NCI-H2196 (cell line): Measurements from ENCODE around the gene ZC3H13.
A peak's percentile ranks its signal among the peaks of the same experiment; 100 is the strongest.

ENCODE experiments used
- DNase-seq: peaks from one replicate; lab custom pipeline; 2025; ENCODE audit not compliant: unreplicated experiment; lab: John Stamatoyannopoulos, UW

ZC3H13 gene, protein sequence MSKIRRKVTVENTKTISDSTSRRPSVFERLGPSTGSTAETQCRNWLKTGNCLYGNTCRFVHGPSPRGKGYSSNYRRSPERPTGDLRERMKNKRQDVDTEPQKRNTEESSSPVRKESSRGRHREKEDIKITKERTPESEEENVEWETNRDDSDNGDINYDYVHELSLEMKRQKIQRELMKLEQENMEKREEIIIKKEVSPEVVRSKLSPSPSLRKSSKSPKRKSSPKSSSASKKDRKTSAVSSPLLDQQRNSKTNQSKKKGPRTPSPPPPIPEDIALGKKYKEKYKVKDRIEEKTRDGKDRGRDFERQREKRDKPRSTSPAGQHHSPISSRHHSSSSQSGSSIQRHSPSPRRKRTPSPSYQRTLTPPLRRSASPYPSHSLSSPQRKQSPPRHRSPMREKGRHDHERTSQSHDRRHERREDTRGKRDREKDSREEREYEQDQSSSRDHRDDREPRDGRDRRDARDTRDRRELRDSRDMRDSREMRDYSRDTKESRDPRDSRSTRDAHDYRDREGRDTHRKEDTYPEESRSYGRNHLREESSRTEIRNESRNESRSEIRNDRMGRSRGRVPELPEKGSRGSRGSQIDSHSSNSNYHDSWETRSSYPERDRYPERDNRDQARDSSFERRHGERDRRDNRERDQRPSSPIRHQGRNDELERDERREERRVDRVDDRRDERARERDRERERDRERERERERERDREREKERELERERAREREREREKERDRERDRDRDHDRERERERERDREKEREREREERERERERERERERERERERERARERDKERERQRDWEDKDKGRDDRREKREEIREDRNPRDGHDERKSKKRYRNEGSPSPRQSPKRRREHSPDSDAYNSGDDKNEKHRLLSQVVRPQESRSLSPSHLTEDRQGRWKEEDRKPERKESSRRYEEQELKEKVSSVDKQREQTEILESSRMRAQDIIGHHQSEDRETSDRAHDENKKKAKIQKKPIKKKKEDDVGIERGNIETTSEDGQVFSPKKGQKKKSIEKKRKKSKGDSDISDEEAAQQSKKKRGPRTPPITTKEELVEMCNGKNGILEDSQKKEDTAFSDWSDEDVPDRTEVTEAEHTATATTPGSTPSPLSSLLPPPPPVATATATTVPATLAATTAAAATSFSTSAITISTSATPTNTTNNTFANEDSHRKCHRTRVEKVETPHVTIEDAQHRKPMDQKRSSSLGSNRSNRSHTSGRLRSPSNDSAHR (N-terminal part only)

DNA sequence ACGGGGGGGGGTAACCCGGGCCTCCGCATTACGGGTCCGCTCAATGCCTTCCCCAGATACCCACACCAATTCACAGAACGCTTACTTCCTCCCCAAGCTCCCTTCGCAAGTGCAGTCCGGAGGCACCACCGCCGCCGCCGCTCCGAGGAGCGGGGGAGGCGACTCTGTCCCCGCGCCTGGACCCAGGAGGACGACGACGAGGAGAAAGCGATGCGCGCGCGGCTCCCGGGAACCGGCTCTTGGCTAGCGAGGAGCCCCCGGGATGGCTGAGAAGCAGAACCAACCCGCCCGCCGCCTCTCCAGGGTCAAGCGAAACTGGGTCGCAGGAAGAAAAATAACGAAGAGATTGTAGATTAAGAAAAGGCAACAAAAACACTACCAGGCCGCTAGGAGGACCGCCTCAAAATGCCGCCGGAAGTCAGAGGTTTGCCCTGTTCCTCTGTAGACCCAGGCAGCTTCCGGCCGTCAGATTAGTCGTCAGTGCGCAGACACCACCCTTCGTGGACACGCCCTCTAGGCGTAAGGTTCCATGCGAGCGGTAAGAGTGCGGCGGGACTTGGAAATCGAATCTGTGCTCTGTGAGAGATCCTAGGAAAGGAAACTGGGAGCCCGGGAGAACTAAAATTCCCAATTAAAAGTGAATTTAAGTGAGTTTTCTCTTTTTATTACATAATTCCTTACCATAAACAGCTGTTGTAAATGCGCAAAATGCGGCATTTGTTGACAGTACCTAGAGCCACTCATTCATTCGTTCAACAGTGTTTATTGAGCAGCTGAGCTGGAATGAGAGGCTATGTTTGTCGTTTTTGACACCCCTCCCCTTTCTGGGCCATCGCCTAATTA is at the start of gene ZC3H13:
Gene ZC3H13, minus strand, starts transcription at position 428 of the 843 bp plus-strand sequence. CDS start 7,239 bp downstream, outside the sequence.
- DNase-seq = peak; percentile 77

GRCh38 chr13:46102255-46102605 is 49.7 kb upstream of the ZC3H13 start:
- no peak for DNase-seq

DNA sequence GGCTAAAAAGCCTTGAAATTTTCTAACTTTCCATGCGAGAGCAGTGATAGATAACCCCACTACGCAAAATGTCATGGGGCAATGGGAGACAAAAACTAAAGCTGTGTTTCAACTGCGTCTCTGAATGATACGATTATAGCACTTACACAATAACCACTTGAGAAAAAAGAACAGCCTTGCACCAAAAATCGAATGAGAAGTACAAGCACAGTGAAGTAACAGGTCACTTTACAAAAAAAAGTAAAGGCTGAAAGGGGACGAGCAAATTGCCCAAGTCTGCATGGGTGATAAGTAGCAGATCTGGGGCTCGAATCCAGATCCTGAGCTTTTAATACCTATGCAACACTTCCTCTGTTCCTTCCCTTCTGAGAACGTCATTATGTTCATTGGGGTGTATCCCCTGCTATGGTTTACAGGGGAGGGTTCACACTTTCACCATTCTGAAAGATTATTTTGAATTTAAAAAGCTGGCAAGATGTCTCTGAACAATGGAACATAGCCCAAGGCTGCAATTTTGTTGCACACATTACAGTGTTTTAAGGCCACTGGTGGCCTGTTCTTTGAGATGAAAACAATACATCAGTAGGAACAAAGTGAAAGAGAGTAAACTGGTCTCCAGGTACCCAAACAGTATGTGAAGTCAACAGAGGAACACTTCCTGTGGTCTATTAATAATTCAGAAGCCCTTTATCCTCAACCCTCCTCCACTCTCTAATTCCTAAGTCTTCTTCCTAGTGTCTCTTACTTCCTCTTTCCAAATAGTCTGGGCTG is 49.1 kb upstream of the ZC3H13 start:
- DNase-seq = no peak

DNA sequence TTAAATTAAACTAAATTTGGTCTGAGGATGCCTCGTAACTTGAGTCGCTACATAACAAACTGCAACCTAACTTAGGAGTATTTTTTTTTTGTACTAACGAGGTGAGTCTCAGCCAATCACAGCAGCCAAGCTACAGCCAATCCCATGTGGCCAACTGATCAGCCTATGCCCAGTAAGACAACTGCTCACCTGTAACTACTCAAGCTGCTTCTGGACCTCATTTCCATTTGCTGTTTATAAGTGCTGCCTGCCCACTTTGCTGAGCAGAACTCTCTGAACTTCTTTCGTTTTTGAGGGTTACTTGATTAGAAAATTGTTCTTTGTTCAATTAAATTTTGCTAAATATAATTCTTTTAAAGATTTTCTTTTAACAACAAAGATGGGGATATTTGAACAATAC is 48.5 kb upstream of the ZC3H13 start:
- DNase-seq = no peak

DNA sequence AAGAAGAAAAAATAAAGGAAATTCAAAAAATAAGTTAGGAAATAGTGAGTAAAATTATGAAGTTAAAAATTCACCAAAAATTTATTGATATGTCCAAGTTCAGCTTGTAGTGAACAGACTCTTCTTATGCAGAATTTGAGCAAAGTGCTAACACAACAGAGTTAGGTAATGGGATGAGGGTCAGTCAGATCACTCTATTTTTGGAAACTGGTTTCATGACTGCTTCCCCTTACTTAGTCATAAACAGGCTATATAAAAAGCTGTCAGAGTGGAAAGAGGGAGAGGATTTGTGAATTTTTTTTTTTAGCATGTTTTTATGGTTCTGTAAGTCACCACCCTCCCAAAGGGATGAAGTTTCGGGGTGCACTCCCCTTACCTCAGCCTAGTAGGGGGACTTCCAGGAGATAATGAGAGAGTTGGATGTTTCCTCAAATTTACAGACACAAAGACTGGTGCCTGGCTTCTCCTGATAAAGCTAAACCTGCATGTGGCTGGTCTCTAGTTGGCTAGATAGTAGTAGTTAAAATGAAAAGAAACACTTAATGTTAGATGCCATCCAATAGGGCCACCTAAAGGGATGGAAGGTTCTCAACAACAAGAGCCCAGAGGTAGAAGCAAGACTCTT is 47.8 kb upstream of the ZC3H13 start:
- no peak for DNase-seq

DNA sequence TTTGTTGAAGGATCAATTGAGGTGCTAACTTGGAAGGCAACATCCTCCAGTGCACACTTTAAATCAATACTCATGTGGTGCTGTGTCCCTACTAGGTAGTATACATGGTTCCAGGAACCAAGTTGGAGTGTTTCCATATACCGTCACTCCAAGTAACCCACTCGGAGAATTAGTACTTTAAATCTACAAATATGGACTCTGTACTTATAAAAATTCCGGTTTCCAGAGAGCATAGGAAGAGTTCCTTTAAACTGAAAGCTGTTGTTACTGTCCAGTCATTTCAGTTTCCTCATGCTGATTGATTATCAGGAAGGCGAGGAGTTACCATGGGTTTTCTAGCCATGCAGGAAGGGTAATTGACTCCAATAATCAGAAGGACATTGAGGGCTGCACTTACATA is 45.1 kb upstream of the ZC3H13 start:
- DNase-seq = no peak

GRCh38 chr13:46097015-46097414 is 44.5 kb upstream of the ZC3H13 start:
- DNase-seq = peak; percentile 8

DNA sequence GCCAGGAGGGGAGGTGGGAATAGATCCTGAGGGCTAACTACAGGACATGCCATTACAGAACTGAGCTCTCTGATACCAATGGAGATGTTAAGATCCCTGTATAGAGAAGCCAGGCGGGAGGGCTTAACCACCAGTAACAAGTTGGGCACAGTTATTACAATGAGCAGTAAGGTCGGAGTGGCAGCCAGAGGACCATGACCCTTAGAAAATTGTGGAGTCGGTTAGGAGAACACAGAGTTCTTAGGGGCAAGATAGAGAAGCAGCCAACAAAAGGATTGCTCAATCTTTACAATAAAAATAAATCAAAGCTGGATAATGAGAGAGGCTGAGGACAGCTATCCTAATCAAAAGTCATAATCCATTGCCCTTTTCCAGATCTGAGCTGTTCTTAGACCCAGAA is 41.9 kb upstream of the ZC3H13 start:
- DNase-seq = no peak

GRCh38 chr13:46088821-46089562 is 36.4 kb upstream of the ZC3H13 start:
- no peak for DNase-seq

DNA sequence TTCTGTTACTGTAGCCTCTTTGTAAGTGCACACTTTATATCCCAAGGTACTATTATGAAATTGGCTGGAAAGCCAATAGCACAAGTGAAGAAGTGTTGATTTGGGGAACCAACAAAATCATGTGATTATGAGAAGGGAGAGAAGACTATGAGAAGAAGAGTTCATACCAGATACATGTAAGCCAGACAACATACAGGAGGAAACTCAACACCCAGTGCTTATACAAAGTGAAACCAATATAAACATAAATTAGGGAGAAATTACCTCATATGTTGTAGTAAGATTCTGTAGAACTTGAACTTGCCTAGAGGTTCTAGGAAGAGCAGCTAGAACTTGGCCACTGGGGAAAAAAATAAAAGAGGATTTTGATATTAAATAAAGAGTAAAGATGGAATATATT is 34.9 kb upstream of the ZC3H13 start:
- DNase-seq = no peak

DNA sequence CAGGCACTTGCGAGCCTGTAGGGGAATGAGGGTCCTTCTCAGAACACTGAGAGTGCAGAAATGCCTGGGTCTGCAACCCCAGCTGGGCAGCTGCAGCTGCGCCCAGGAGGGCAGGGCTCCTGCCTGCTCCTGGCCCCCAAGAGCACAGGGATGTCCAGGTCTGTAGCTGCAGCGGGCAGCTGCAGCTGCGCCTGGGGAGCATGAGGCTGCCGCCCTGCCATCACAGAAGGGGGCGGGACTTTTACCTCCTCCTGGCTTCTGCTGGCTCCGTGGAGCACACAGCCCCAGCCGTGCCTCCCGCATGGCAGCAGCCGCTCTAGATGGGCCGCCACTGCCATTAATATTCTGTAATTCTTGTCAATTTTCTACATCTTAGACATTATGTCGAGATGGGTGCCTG is 34.4 kb upstream of the ZC3H13 start:
- no peak for DNase-seq

GRCh38 chr13:46086421-46086922 is 33.9 kb upstream of the ZC3H13 start:
- DNase-seq = no peak

- DNase-seq = no peak
Observed at GRCh38 chr13:46085737-46086136, 33.2 kb upstream of the ZC3H13 start.

DNA sequence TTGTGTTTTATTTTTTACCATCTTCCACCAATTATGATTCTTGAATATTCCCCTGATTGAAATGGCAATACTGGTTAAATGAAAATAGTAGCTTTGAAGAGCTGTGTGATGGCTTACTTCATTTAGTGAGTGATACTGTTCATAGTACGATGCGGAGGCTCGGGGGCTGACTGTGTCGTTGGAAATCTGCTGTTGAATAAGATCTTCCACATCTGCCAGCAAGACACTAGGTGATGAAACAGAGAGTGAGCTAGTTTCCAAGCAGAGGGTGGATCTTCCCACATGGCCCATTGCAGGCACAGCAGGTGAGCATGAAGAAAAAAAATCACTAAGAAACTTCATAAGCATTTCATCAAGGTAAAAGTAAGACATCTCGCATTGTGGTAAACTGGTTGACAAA is 29.8 kb upstream of the ZC3H13 start:
- no peak for DNase-seq

DNA sequence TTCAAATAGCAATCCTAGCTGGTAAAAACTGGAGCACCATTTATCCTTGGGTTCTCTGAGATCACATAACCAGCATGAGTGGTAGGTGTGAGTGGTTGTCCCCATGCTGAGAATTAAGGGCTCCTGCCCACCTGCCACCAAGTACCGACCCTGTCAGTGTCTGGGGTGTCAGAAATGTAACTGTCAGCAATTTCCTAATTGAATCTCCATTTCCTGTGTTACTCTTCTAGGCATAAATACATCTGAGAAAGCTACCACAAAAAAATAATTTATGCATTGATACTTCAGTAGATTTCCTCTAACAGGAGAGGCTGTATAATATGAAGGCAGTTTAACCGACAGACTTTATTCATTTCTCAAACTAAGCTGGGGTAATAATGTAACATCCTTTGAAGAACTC is 27.2 kb upstream of the ZC3H13 start:
- DNase-seq = no peak

GRCh38 chr13:46077265-46077664 is 24.7 kb upstream of the ZC3H13 start:
- DNase-seq = no peak

GRCh38 chr13:46076827-46077226 is 24.3 kb upstream of the ZC3H13 start:
- no peak for DNase-seq

- no peak for DNase-seq
Observed at GRCh38 chr13:46075811-46076210, 23.3 kb upstream of the ZC3H13 start.
